ENCODE measurements around the gene TMCC2.

The TMCC2 gene

DNA sequence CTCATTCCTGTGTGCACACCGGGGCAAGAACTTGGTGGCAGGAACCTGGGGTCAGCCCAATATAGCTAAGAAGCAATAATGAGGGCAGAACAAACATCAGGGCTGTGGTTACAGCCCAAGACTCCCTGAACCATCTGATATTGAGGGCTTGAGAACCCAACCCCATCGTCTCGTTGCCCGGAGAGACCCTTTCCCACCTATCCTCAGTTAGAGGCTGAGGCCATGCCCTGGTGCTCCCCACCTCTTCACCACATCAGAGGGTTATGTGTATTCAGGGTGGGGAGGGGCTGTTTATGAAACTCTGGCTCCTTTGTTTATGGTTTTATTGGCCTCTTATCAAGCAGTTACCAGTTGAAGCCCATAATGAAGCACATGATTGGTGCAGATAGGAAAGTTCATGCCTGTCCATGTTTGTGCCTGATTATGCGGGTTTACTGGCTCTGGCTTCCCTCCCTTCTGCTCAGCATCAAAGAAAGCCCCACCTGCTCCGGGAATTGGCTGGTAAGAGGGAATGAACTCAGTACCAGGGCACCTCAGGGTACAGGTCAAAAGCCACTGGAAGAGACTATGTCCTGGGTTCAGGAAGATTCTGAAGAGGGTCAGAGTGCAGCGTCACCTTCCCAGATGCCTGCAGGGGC is 79.3 kb downstream of the TMCC2 start:
- no peak overlapping the region for H3K4me3 ChIP-seq (ENCODE audit: low read depth, low read length)
- TF ChIP-seq, protein P1, sequence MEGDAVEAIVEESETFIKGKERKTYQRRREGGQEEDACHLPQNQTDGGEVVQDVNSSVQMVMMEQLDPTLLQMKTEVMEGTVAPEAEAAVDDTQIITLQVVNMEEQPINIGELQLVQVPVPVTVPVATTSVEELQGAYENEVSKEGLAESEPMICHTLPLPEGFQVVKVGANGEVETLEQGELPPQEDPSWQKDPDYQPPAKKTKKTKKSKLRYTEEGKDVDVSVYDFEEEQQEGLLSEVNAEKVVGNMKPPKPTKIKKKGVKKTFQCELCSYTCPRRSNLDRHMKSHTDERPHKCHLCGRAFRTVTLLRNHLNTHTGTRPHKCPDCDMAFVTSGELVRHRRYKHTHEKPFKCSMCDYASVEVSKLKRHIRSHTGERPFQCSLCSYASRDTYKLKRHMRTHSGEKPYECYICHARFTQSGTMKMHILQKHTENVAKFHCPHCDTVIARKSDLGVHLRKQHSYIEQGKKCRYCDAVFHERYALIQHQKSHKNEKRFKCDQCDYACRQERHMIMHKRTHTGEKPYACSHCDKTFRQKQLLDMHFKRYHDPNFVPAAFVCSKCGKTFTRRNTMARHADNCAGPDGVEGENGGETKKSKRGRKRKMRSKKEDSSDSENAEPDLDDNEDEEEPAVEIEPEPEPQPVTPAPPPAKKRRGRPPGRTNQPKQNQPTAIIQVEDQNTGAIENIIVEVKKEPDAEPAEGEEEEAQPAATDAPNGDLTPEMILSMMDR (IDR thresholded peaks at IDR 0.05; ENCODE audit: borderline replicate concordance, insufficient read depth, low read depth, low read length): no peak

DNA sequence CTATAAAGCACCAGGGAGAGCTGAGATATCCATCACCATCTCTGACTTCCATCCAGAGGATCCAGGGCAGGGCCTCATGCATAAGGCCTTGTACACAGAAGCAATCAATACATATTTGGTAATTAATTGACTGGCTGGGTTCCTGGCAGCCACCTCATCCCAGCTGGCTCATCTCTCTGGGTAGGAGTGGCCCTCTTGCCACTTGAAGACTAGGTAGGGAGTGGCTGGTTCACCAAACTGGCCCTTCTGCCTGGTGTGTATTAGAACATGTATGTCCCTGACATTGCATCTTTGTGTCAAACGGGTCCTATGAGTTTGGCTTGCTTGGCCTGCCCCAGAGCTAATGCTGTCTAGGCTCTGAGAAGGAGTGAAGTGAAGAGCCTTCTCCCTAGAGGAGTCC is 82.0 kb downstream of the TMCC2 start:
- TF ChIP-seq, protein P1 (IDR thresholded peaks at IDR 0.05; ENCODE audit: borderline replicate concordance, insufficient read depth, low read depth, low read length): no peak
- no peak overlapping the region for H3K4me3 ChIP-seq (ENCODE audit: low read depth, low read length)

DNA sequence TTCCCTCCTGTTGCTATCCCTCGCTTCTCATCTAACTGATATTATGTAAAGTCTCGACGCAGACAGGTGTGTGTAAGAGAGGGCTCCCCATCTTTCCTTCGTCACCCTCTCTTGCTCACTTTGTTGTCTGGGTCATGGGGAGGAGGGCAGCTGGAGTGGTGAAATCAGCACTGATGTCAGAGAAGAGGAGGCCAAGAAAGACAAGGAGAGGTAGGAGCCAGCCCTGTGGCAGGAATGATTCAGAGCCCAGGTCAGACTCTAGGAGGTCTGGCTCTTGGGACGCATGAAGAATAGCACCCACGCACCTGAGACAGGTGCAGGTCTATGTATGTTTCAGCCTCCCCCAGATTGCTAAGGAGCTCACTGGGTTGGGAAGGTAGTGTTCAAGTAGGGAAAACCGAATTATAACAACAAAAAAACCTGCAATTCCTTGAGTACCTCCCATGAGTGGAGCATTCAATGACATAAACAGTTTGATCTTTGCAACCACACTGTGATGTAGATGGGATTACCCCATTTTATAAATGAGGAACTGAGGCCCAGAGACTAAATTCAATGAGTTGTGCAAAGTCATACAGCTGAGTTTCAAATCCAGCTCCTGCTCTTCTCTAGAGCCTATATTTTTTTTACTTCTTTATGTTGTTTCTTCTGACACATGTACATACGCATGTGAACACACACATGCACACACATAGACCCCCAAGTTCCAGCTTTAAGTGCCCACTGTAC is 83.4 kb downstream of the TMCC2 start:
- H3K4me3 ChIP-seq (ENCODE audit: low read depth, low read length): no peak overlapping the region
- TF ChIP-seq, protein P1 (IDR thresholded peaks at IDR 0.05; ENCODE audit: borderline replicate concordance, insufficient read depth, low read depth, low read length): no peak

DNA sequence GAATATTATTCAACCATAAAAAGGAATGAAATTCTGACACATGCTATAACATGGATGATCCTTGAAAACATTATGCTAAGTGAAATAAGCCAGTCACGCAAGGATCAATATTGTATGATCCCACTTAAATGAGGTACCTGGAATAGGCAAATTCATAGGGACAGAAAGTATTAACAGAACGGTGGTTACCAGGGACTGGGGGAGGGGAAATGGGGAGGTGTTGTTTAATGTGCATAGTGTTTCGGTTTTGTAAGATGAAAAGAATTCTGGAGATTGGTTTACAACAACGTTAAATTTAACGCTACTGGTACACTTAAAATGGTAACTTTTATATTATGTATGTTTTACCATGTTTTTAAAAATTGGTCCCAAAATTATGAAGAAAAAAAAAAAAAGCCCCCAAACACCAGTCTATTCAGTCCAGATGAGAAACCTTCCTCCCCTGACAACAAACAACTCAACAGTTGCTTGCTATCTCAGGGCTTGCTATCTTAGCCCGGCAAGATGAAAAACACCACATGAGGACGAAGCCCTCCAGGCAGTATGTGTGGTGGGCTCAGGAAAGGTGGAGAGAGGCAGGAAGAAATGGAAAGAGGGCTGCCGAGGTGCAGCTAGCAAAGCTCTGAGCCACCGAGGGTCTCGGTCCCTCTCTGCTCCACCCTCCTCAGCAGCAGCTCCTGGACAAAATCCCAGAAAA is 85.3 kb downstream of the TMCC2 start:
- no peak overlapping the region for H3K4me3 ChIP-seq (ENCODE audit: low read depth, low read length)
- TF ChIP-seq, protein P1 (IDR thresholded peaks at IDR 0.05; ENCODE audit: borderline replicate concordance, insufficient read depth, low read depth, low read length): no peak

DNA sequence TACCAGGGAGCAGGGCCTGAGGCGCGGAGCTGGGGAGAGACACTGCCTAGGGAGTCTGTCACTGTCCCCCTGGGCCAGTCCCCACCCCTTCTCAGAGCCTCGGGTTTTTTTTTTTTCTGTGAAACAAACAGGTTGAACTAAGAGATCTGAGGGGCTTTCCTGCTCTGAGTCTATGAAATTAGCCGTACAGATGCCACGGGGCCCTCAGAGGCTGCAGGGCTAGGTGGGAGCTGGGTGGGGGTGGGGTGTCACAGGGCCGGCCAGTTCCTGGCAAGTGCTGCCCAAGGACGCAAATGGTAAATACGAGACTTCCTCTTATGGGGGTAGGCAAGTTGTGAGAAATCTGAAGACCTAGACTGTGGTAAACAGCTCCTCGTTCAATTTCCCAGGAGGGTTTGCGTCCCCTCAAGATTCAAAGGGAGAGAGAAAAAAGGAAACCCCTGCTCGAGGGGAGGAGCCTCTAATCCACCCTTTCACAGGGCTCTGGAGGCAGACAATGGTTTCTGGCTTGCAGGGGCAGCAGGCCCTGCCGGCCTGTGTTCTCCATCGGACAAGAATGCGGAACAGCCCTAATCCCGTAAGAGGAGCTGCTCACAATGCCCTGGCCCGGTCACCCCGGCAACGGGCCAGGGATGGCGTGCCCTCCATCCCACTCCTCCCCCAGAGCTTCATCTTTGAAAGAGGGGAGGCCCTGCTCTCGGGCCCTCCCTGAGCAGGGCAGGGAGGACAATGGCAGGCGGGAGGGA is 86.0 kb downstream of the TMCC2 start:
- H3K4me3 ChIP-seq (ENCODE audit: low read depth, low read length): no peak overlapping the region
- TF ChIP-seq, protein P1 (IDR thresholded peaks at IDR 0.05; ENCODE audit: borderline replicate concordance, insufficient read depth, low read depth, low read length): no peak

DNA sequence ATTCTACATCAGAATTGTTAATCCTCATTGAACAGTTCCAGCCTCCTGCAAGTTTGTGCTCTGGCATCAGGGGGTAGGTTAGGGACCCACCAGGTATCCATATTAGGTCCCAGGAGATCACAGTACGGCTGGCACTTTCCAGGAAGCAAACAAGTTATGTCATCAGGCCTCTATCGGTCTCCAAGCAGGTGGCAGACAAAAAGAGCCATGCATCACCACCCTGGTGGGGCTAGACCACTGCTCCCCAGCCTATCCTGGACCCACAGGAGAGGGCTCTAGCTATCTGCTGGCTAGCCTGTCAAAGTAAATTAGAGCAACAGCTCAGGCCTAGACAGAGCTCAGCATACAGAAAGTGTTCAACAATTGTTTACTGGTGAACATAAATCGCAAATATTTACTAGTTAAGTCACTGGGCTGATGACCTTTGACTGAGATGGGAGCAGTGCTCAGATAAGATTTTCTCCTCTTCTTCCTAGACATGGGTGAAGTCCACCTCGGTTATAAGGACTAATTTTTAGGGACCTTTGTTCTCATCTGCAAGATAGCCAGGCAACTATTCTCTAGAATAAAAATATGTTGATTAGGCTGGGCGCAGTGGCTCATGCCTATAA is 87.4 kb downstream of the TMCC2 start:
- TF ChIP-seq, protein P1 (IDR thresholded peaks at IDR 0.05; ENCODE audit: borderline replicate concordance, insufficient read depth, low read depth, low read length): no peak
- H3K4me3 ChIP-seq (ENCODE audit: low read depth, low read length): no peak overlapping the region

Data from GM12875 (cell line).